ENCODE data around the gene FNIP2. TPM values are rescaled to one million over a fixed set of nuclear protein-coding genes. Genes with fewer than 3 reads are reported as not detected.
A peak's percentile ranks its signal among the peaks of the same experiment; 100 is the strongest.
"Not testable (repeated sequence)": the region's sequence is repeated elsewhere in the genome, so short reads cannot be mapped to it uniquely, and the experiment has no call there.

Gene FNIP2
- total RNA-seq, 1 experiment from 2014 or later: 17.6 TPM

DNA sequence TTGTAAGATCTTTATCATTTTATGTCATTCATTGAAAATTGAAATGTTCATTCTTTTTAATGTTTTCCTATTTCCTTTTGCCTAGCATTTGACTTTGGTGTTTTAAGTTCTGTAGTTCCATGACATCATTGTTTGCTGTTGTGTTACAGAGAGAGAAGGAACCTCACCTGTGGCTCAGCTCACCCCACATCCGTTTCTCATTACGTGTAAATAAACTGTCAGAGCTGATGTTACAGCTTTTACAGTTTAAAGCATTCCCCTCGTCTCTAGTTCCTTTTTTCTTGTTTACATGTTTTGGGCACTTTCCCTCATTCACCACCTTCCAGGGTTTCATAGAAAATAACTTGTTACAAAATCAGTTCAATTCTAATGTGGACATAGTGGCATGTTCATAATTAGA lies 137.2 kb downstream of the FNIP2 start:
- no peak for DNase-seq (ENCODE audit: low read depth)

DNA sequence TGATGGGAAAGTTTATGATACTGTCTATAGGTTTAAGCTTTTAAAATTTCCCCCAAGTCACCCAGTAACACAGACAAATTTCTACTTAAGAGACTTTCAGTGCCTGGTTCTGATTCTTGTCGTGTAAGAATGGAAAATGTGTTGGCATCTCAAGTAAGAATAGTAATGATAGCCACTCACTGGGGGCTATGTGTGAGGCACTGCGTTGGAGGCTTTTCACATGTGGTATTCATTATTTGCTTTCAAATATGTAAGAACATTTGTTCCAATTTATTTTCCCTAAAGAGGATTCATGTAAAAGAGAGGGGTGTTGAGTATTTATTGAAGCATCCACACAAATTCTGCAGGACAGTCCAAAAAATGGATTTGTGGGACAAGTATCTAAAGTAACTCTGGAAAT lies 143.6 kb downstream of the FNIP2 start:
- DNase-seq (ENCODE audit: low read depth): no peak

DNA sequence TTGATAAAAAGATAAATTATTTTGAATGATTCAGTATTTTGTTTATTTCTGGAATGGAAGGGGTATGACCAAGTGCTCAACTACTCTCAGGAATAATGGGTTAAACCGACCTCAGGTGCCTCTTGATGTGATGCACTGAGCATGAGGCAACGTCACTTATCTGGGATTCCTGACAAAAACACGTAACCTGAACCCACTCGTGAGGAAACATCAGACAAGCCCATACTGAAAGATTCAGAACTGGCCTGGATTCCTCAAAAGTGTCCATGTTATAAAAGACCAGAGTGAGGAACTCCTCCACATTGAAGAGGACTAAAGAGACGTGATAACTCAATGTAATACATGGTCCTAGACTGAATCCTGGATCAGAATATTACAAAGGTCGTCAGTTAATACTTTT lies 144.0 kb downstream of the FNIP2 start:
- DNase-seq (ENCODE audit: low read depth): no peak

DNA sequence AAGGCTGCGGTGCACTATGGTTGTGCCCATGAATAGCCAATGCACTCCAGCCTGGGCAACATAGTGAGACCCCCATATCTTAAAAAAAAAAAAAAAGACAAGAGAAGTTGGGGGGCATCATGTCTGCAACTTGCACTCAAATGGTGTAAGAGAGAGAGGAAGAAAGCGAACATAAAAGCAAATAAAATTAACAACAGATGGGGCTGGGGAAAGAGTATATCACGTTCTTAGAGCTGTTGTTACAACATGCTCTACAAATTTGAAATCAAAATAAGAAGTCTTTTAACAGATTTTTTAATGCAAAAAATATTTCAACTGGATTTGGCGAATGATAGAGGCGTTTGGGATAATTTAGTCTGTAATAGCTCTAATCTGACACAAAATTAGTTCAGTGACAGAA lies 144.9 kb downstream of the FNIP2 start:
- DNase-seq (ENCODE audit: low read depth): no peak

DNA sequence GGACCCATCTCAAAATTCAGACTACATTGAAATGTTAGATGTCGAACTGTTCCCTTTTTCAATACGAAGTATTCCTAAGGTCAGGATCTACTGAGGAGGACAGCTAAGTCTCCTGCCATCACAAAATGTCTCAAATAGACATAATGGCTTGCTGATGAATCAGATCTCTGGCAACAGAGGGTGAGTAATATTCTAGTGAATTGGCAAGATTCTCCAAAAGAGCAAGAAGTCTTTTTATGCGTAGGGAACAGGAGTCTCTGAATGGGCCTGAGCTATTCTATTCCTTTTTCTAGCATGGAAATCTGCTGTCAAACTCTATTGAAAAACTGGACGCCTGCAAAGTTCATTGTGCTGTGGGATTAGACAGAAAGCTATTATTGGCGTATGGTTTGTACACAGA lies 145.4 kb downstream of the FNIP2 start:
- peak; percentile 81 for DNase-seq (ENCODE audit: low read depth)

DNA sequence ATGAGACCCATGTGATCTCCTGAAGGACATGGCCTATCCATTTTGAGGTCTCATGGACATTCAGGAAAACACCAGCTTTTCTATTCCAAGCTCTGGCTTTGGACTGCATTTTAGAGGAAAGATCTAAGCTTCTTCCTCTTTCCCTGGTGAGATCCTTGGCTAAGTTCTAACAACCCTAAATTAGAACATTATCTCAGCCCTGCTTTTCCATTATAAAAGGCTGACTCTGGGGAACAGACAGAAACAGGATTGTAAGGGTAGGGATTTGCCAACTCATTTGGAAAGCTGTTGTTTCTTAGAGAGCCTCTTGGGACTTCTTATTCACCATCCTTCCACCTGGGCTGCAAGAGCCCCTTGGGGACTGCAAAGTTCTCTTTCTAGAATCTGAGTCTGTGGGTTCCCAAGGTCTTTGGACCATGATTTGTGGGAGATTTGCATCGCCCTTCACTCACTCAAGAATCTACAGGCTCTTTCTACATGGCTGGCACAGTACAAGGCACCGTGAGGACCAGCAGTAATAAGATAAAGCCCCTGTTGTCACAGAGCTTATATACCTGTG lies 146.9 kb downstream of the FNIP2 start:
- DNase-seq (ENCODE audit: low read depth): no peak

DNA sequence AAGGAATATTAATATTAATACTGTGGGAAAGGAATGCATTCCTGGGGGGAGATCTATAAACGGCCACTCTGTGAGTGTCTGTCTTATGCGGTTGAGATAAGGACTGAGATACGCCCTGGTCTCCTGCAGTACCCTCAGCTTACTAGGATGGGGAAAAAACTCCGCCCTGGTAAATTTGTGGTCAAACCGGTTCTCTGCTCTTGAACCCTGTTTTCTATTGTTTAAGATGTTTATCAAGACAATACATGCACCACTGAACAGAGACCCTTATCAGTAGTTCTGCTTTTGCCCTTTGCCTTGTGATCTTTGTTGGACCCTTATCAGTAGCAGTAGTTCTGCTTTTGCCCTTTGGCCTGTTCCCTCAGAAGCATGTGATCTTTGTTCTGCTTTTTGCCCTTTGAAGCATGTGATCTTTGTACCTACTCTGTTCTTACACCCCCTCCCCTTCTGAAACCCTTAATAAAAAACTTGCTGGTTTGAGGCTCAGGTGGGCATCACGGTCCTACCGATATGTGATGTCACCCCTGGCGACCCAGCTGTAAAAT lies 151.7 kb downstream of the FNIP2 start:
- DNase-seq (ENCODE audit: low read depth): not testable (repeated sequence)

DNA sequence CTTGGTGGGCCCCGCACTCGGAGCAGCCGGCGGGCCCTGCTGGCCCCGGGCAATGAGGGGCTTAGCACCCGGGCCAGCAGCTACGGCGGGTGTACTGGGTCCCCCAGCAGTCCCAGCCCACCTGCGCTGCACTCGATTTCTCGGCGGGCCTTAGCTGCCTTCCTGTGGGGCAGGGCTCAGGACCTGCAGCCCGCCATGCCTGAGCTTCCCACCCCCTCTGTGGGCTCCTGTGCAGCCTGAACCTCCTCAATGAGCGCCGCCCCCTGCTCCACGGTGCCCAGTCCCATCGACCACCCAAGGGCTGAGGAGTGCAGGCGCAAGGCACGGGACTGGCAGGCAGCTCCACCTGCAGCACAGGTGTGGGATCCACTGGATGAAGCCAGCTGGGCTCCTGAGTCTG lies 158.9 kb downstream of the FNIP2 start:
- not testable (repeated sequence) for DNase-seq (ENCODE audit: low read depth)

DNA sequence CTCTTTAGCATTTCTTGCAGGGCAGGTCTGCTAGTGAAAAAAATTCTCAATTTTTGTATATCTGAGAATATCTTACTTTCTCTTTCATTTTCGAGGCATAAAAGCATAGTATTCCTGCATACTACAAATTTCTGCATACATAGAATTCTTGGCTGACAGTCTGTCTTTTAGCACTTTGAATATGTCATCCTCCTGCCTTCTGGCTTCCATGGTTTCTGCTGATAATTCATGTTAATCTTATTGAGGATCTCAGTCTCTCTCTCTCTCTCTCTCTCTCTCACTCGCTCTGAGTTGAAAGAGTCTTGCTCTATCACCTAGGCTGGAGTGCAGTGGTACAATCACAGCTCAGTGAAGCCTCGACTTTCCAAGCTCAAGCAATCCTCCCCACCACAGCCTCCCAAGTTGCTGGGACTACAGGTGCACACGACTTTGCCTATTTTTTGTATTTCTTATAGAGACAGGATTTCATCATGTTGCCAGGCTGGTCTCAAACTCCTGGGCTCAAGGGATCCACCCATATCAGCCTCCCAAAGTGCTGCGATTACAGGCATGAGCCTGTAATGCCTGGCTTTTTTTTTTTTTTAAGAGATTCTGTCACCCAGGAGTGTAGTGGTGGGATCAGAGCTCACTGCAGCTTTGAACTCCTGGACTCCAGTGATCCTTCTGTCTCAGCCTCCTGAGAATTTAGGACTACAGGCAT lies 161.3 kb downstream of the FNIP2 start:
- DNase-seq (ENCODE audit: low read depth): no peak

DNA sequence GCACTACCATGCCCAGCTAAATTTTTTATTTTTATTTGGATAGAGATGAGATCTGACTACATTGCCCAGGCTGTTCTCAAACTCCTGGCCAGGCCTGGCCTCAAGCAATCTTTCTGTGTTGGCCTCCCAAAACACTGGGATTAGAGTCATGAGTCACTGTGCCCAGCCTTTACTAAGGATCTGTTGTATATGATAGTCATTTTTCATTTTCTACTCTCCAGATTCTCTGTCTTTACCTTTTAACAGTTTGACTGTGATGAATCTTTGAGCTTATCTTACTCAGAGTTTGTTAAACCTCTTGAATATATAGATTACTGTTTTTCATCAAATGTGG lies 161.8 kb downstream of the FNIP2 start:
- no peak for DNase-seq (ENCODE audit: low read depth)

DNA sequence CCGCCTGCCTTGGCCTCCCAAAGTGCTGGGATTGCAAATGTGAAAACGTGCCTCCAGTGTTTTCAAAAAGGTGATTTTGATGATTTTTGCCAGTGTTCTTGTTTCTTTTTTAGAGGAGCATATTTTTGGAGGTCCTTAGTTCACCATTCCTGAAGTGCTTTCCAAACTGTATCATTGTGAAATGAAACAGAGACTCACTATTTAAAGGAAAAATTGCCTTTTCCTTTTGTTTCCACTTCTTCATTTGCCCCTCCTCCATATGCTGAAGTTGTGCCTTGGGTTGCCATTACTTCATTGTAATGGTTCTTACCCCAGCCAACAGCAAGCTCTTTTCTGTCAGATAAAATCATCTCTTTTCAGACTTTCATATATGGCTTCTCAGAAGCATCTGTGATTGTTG lies 164.4 kb downstream of the FNIP2 start:
- no peak for DNase-seq (ENCODE audit: low read depth)

DNA sequence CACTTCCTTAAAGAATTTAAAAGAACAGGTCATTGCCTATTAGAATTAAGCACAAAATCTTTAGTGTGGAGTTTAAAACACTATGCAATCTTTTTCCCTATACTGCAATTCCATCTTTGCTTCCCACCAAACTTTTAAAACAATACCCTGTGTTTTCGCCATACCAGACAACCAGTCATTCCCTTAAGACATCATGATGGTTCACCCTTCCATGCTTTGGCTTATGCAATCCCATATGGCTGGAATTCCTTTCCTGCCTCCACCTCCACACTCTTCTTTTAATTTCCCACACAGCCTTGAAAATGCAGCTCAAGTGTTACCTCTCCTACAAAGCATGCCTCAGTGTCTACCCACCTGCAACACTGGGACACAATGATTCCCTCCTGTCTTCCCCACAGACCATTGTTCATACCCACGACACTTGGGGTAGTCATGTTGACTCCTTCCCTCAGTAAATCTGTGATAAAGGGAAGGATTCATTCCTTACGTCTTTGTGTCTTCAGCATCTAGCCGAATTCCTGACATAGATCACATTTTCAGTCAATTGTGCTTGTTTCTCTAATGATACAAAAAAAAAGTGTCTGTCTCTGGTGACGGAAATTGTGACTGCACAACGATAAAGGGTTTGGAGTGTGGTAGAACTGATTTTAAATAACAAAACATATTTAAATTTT lies 166.3 kb downstream of the FNIP2 start:
- DNase-seq (ENCODE audit: low read depth): no peak

DNA sequence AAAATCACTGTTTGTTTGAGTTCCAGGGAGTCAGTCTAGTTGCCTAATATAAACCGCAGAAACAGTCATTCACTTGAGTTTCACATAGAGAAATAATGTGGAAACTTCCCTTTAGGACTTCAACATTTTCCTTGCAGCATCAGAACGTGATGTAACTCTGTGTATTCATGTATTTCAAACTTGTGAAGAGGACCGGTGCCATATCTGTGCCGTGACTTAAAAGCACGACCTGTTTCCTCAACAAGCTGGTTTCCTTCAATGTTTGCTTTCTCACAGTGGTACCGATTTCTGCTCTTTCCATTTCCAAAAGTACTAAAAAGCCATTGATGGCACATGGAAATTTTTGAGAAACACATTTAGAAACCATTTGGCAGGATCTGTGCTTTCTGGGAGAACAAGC lies 167.4 kb downstream of the FNIP2 start:
- DNase-seq (ENCODE audit: low read depth): no peak

DNA sequence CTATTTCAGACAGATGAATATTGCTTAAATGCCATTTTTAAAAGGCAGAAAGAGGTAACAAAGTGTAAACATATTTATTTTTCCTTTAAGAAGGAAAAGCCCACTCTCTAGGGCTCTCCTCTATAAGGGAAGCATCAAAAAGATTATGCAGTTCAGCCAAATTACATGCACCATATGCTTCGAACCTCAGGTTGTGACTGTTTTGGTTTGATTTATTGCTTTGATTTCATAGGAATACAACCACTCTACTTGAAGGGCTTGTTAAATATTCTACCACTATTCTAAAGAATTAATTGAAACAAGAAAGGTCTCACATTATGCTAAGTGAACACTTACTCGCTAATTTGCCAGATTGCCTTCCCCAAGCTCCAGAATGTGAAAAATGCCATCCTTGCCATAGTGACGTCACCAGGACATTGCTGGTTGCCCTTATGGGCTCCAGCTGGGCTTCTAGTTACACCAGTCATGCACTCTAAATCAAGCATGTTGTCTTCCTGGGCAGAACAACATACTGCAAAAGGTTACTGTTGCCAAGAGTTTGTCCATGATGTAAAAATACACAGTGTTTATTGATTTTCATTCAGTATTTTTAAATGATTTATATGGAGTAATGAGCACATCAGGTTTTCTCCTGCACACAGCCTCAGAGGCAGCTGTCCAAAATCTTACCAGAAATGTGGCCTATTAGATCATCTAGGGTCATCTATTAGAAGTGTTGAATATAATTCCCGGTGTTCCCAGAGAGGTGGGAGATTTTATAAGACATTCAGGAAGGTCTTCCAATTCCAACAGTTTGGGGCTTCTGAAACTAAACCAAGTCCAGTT lies 169.6 kb downstream of the FNIP2 start:
- DNase-seq (ENCODE audit: low read depth): peak; percentile 24

DNA sequence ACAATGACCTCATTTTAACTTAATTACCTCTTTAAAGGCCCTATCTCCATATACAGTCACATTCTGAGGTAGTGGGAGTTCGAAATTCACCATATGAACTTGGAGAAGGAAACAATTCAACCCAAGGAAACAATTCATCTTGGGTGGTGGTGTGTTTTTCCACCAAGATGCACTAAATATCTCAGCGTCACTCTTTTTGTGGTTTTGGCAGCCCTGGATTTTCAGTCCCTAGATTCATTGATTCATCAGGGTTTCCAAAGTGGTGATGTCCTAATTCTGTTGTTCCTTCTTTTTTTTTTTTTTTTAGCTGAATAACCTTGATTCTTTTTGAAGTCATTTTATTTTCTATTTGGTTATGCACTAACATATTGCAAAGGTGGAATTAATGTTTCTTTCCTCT lies 171.4 kb downstream of the FNIP2 start:
- no peak for DNase-seq (ENCODE audit: low read depth)

DNA sequence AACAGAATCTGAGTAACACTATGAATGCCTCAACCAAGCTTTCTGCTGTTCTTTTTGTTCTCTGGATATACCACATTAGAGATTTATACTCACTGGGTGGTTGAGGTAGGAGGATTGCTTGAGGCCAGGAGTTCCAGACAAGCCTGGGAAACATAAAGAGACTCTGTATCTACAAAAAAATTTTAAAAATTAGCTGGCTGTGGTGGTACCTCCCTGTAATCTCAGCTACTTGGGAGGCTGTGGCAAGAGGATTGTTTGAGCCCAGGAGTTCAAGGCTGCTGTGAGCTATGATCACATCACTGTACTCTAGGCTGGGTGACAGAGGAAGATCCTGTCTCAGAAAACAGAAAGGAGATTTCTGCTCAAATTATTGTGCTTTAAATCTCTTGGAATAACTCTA lies 172.5 kb downstream of the FNIP2 start:
- DNase-seq (ENCODE audit: low read depth): no peak

DNA sequence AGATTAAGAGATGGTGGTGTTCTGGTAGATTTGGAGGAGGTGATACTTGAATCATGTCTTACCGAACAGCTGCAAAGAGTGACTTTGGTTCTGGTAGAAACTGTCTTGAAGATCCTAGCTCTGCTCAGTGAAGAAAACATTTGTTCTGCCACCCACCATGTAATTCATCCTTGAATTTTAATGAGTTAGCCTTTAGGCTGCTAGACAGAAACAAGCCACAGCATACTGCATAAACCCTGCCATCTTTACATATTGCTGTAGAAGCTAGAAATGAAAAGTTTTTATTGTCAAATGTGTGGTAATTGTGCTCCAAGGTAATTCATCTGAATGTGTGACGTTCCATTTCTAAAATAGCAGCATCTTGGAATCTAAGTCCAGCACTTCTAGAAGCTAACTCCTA lies 173.1 kb downstream of the FNIP2 start:
- DNase-seq (ENCODE audit: low read depth): no peak

DNA sequence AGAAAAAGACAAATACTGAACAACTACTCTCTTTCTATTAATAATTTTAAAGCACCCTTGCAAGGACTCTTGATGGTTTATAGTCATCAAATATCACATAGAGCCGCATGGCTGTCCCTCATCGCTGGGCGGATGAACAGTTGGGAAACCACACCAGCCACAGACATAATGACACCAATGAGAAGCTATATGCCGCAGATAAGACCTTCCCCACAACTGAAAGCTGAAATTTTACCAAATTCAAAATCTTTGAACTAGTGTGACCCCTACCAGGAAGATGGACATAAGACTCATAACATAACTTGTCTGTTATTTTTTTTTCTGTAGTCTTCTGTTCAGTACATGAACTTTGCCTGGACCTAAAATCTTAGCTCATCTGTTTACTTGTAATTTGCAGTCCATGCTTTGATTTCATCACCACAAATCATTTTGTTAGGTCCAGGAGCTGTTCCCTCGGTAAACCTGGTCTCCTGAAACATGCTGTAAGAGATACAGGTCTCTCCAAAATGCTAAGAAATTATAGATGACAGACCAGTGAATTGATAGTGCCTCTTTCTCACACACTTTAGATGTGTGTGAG lies 176.8 kb downstream of the FNIP2 start:
- DNase-seq (ENCODE audit: low read depth): no peak

DNA sequence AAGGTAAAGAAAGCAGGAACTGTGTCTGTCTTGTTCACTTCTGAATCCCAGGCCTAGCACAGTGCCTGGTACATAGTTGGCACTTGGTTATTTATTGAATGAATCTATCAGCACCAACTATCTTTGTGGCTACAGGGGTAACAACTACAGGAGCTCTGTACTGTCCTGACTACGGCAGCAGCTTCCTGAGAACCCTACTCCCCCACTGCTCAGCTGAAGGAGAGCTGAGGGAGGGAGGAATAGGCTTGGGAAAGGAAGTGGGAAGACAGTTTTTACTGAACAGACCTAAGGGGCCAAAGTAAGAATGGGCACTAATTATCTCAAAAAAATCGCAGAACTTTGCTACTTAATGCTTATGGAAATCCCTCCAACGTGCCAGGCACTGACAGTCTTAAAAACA lies 178.0 kb downstream of the FNIP2 start:
- no peak for DNase-seq (ENCODE audit: low read depth)

DNA sequence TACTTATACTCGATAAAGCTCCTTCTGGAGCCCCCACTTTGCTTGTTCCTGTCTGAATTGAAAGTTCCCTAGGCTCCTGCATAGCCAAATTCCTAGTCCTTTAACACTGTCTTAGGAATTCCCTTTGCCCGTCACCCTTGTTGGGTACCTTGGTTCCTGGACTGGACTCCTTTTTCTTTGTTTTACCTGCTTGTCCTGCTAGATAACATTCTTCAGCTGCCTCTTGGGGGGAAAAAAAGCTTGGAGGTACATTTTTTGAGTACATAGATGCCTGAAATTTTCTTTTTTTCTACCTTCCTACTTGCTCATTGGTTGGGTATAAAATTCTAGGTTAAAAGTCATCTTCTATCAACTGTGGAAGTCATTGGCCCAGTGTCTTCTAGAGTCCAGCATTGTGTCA lies 179.2 kb downstream of the FNIP2 start:
- DNase-seq (ENCODE audit: low read depth): no peak

DNA sequence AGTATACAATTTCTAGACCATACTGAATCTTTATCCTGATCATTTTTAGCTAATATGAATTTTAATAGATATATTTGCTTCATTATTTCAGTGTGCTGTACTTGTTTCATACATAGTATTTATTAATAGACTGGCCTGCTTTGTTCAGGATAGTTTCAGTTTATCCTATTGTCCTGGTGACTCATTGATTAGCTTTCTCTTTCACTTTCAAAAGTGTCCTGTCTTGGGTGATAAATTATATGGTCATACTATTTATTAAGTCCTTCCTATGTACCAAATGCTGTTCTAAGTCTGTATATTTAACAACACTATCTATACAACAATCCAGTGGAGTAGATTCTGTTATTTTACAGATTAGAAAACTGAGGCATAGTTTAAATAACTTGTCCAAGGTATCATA lies 180.3 kb downstream of the FNIP2 start:
- DNase-seq (ENCODE audit: low read depth): peak; percentile 61
